ENCODE data around the gene CCNF.

Gene CCNF

GRCh38 chr16:2457267-2457666 lies 28.0 kb downstream of the CCNF start:
- no peak for DNase-seq (ENCODE audit: low read depth)

GRCh38 chr16:2457946-2458345 lies 28.7 kb downstream of the CCNF start:
- no peak for DNase-seq (ENCODE audit: low read depth)

- DNase-seq (ENCODE audit: low read depth) = no peak
These were observed 29.8 kb downstream of the CCNF start for GRCh38 chr16:2458887-2459646.

GRCh38 chr16:2459647-2460390 lies 30.6 kb downstream of the CCNF start, which contains the start of gene TEDC2:
Gene TEDC2, plus strand, starts transcription at chr16:2460109. Its CDS starts 36 bp downstream, at chr16:2460145.
- DNase-seq (ENCODE audit: low read depth) = peak; percentile 46

- no peak for DNase-seq (ENCODE audit: low read depth)
These were observed 31.1 kb downstream of the CCNF start for GRCh38 chr16:2460391-2460713.

- DNase-seq (ENCODE audit: low read depth) = no peak
These were observed 31.7 kb downstream of the CCNF start for GRCh38 chr16:2460916-2461315.

- no peak for DNase-seq (ENCODE audit: low read depth)
These were observed 33.0 kb downstream of the CCNF start for GRCh38 chr16:2462031-2462866.

GRCh38 chr16:2464333-2464732 lies 35.1 kb downstream of the CCNF start:
- no peak for DNase-seq (ENCODE audit: low read depth)

- no peak for DNase-seq (ENCODE audit: low read depth)
These were observed 36.6 kb downstream of the CCNF start for GRCh38 chr16:2465653-2466415.

DNA sequence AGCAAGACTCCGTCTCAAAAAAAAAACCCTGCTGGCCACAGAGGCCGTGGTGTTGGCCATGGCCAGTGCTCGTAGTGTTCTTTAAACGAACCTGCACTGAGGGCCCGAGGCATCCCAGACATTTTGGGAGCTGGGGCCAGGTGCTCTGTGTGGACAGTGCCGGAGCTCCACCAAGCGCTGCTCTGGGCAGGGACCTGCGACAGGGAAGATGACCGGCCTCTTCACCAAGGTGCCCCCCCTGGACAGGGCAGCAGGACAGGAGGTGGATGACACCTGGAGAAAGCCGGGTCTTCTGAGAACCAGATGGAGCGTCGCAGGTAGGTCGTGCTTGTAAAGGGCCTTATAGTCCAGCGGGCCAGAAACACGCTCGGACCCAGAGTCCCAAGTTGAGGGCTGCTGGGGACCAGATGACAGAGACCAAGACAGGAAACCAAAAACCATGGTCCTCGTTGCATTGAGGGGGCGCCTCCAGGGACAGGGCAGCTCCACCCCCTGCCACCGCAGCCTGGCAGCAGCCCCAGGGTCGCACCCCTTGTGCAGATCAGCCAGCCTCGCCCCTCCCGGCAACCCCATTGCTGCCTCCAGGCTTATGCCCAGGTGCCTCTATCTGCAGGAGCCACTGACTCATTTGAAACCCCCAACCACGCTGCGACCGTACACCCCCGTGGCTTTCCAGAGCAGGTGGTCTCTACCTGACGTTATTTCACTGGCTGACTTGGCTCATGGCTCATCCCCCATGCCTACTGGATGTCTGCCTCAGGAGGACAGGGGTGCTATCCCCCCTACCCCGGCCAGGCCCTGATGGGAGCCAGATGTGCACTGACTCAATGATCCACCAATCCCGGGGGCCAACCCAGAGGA lies 37.6 kb downstream of the CCNF start:
- DNase-seq (ENCODE audit: low read depth) = no peak

DNA sequence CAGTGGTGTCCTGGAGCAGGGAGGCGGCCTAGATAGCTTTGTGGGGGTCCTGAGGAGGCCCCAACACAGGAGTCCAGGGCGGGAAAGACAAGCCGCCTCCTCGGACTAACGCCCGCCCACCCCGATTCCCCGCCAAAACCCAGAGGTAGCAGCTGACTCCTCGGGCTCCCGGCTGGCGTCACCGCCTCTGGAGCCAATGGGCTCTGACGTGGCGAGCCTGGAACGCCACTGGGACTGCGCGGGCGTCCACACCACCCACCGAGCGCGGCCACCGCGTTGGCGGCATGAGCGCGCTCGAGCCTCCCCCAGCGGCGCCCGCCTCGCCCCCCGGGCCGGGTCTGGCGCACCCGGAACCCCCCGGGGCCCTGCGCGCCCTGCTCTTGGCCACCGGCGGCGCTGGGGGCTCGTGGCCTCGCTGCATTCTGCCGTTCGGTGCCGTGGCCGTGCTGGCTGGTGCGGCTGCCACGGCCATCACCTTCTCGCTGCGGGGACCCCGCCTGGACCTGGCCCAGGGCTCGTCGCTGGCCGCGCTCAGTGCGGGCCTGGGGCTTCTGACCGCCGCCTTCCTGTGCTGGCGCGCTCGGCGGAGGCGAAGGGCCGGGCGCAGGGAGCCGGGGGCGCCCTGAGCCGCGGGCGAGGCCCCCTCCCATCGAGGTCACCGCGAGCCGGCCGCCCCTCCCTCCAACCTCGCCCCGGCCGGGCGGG lies 38.4 kb downstream of the CCNF start:
- DNase-seq (ENCODE audit: low read depth) = no peak

DNA sequence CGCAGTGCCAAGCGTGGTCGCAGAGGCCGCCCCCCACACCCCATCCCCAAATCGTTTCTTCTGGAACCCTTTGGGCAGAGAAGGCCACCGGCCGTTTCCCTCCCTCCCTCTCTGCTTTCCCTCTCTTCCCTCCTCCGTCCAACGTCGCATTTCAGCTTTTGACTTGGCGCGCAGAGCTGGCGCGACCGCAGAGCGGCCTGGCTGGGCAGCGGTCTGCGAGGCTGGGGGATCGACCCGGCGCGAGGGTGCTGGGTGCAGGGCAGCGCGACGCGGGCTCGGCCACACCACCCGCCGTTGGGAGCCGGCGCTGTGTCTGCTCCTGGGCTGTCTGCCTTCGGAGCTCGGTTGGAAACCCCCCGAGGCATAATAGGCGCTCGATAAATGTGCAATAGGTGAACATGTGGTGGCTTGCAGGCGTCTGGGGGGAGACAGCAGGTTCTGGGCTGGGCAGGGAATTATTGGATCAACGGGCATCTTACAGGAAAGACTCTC lies 39.0 kb downstream of the CCNF start:
- DNase-seq (ENCODE audit: low read depth) = no peak

GRCh38 chr16:2468725-2469398 lies 39.6 kb downstream of the CCNF start:
- DNase-seq (ENCODE audit: low read depth) = no peak

DNA sequence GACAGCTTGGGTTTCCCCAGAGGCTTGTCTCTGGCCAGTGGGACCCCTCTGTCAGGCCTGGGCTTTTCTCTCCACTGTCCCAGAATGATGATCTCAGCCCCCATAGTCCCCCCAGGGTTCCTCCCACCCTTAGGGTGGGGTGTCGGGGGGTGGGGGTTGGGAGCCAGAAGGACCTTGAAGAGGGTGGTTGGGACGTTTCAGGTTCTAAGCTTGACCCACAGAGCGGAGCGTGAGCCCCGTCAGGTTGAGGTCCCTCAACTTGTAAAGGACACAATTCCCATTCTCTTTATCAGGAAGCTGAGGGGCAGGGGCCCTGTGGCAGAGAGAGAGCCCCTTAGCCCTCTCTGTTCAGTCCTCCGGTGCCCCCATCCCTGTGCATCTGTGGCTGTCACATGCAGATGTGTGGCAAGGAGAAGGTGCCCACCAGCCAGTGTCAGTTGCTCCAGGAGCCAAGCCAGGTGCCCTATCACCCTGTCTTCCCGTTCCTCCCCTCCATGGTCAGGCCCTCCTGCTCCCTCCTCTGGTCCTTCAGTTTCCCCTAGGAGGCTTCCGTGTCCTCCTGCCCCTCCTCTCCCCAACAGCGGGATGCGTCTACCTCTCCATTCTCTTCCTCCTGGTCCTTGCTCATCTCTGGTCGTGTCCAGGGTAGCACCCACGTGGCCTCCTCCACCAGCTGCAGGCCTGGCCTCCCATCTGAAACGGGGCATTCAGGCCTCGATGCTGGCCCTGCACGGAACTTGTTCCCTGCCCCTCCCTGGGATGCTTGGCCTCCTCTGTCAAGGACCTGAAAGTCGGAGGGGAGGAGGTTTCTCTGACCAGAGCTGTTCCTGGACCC lies 40.4 kb downstream of the CCNF start:
- no peak for DNase-seq (ENCODE audit: low read depth)

GRCh38 chr16:2470234-2470601 lies 41.0 kb downstream of the CCNF start:
- DNase-seq (ENCODE audit: low read depth) = no peak

- DNase-seq (ENCODE audit: low read depth) = no peak
These were observed 41.4 kb downstream of the CCNF start for GRCh38 chr16:2470603-2471015.

- no peak for DNase-seq (ENCODE audit: low read depth)
These were observed 41.9 kb downstream of the CCNF start, which contains the start of gene NTN3 for GRCh38 chr16:2471016-2471652. Gene NTN3, plus strand, starts transcription at chr16:2471297. Its CDS starts 405 bp downstream, at chr16:2471702.

Measured in GM04503 (cell line).